Stimulated activated naive CD4-positive, alpha-beta T cell treated with Interleukin-2 at 50 U/mL for 16 hours (primary cell): ENCODE measurements around the gene MTMR12.
"Not testable (repeated sequence)": the region's sequence is repeated elsewhere in the genome, so short reads cannot be mapped to it uniquely, and the experiment has no call there.

Experiments
- DNase-seq: peaks from one replicate; lab custom pipeline; 2025; lab: John Stamatoyannopoulos, UW

MTMR12 gene

GRCh38 chr5:32232441-32233219 is 80.1 kb downstream of the MTMR12 start:
- DNase-seq = peak; percentile 63

- no peak for DNase-seq
These were observed 80.8 kb downstream of the MTMR12 start for GRCh38 chr5:32231929-32232328.

- DNase-seq = no peak
These were observed 81.5 kb downstream of the MTMR12 start for GRCh38 chr5:32231241-32231640.

- DNase-seq = no peak
These were observed 82.2 kb downstream of the MTMR12 start for GRCh38 chr5:32230356-32231099.

- no peak for DNase-seq
These were observed 83.2 kb downstream of the MTMR12 start for GRCh38 chr5:32229586-32229985.

GRCh38 chr5:32228816-32229215 is 83.9 kb downstream of the MTMR12 start:
- DNase-seq = no peak

GRCh38 chr5:32225445-32225844 is 87.3 kb downstream of the MTMR12 start:
- DNase-seq = no peak

- no peak for DNase-seq
These were observed 88.6 kb downstream of the MTMR12 start for GRCh38 chr5:32223972-32224609.

- no peak for DNase-seq
These were observed 89.8 kb downstream of the MTMR12 start for GRCh38 chr5:32222723-32223470.

- DNase-seq = no peak
These were observed 94.8 kb downstream of the MTMR12 start for GRCh38 chr5:32217886-32218396.

- DNase-seq = not testable (repeated sequence)
These were observed 98.4 kb downstream of the MTMR12 start for GRCh38 chr5:32214344-32214743.

- DNase-seq = no peak
These were observed 102.6 kb downstream of the MTMR12 start for GRCh38 chr5:32210151-32210550.

GRCh38 chr5:32208837-32209236 is 103.9 kb downstream of the MTMR12 start:
- not testable (repeated sequence) for DNase-seq

- no peak for DNase-seq
These were observed 105.4 kb downstream of the MTMR12 start for GRCh38 chr5:32207355-32207634.

- no peak for DNase-seq
These were observed 106.0 kb downstream of the MTMR12 start for GRCh38 chr5:32206509-32207354.

GRCh38 chr5:32206053-32206452 is 106.7 kb downstream of the MTMR12 start:
- no peak for DNase-seq

- no peak for DNase-seq
These were observed 110.3 kb downstream of the MTMR12 start for GRCh38 chr5:32202394-32202793.

GRCh38 chr5:32201122-32201753 is 111.5 kb downstream of the MTMR12 start:
- no peak for DNase-seq

GRCh38 chr5:32197032-32197431 is 115.7 kb downstream of the MTMR12 start:
- DNase-seq = no peak

- DNase-seq = no peak
These were observed 117.5 kb downstream of the MTMR12 start for GRCh38 chr5:32195265-32195664.

GRCh38 chr5:32193591-32193990 is 119.1 kb downstream of the MTMR12 start:
- DNase-seq = no peak
